ENCODE measurements around the gene PLD1.

The PLD1 gene

GRCh38 chr3:171768281-171768900, 41.9 kb downstream of the PLD1 start:
- H3K27me3 Mint-ChIP-seq = peaks cover 2% of the 10 kb centered on the region
- H3K36me3 Mint-ChIP-seq = no peaks in the 10 kb centered on the region
- H3K4me1 Mint-ChIP-seq (ENCODE audit: low read depth) = no peaks in the 10 kb centered on the region
- H3K9me3 Mint-ChIP-seq (ENCODE audit: low read depth) = no peaks in the 10 kb centered on the region
- H3K27ac Mint-ChIP-seq = no peak overlapping the region
- H3K4me3 Mint-ChIP-seq = no peak overlapping the region

GRCh38 chr3:171765511-171765887, 44.8 kb downstream of the PLD1 start:
- no peak overlapping the region for H3K4me3 Mint-ChIP-seq

DNA sequence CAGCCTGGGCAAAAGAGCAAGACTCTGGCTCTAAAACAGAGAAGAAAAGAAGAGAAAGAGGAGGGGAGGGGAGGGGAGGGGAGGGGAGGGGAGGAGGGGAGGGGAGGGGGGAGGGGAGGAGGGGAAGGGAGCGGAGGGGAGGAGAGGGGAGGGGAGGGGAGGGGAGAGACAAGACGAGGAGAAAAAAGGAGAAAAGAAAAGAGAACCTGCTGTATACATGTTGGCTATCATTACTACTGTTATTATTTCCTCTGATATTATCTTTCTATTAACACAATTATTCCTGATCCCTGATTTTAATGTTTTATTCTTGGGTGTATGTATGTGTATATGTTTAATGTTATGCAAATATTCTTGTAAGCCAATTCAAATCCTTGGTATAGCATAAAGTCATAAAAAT, 46.9 kb downstream of the PLD1 start:
- Mint-ChIP-seq H3K4me1 (ENCODE audit: low read depth) (no peaks in the 10 kb centered on the region), H3K27me3 (peaks cover 11% of the 10 kb centered on the region), H3K27ac (no peak overlapping the region), H3K4me3 (no peak overlapping the region), H3K36me3 (no peaks in the 10 kb centered on the region), H3K9me3 (ENCODE audit: low read depth) (no peaks in the 10 kb centered on the region)

More at GRCh38 chr3:171765511-171765887, 44.8 kb downstream of the PLD1 start:
- Mint-ChIP-seq H3K27ac (no peak overlapping the region), H3K9me3 (ENCODE audit: low read depth) (no peaks in the 10 kb centered on the region), H3K4me1 (ENCODE audit: low read depth) (no peaks in the 10 kb centered on the region), H3K27me3 (peaks cover 7% of the 10 kb centered on the region), H3K36me3 (no peaks in the 10 kb centered on the region)

DNA sequence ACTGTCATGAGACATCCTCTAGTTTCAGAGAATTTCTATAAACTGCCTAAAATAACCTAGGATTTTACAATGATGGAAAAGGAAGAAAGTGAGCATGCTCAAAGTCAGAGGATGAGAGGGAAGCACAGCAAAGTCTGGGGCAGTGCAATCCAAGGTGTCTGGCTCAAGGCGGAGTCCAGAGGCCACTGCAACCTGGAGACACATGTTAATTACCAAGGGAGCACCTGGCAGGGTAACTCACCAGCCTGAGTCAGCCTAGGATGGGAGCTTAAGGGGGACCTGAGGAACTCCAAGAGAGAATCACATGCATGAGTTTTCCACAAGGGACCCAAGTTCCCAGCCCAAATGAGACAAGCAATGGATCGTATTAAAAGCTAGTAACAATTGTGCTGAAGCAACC, 49.8 kb downstream of the PLD1 start:
- H3K9me3 Mint-ChIP-seq (ENCODE audit: low read depth) = no peaks in the 10 kb centered on the region
- H3K4me3 Mint-ChIP-seq = no peak overlapping the region

DNA sequence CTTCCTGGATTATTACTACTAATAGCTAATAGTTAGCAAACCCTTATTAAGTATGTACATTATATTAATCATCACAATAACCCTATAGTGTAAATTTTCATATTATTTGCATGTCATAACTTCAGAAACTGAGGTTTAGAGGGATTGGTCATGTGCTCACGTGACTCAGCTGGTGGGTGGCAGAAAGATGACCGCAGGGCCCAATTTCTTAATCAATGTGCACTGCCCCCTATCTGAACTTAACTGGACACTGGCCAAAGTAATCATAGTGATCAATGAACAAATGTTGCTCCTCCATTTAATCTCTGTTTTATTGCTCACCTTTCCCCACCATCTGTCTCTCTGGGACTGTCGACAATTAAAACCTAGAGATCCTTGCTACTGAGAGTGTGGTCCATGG, 52.2 kb downstream of the PLD1 start:
- H3K36me3 Mint-ChIP-seq = no peaks in the 10 kb centered on the region
- no peak overlapping the region for H3K27ac Mint-ChIP-seq
- no peak overlapping the region for H3K4me3 Mint-ChIP-seq
- no peaks in the 10 kb centered on the region for H3K9me3 Mint-ChIP-seq (ENCODE audit: low read depth)
- H3K27me3 Mint-ChIP-seq = peaks cover 9% of the 10 kb centered on the region
- H3K4me1 Mint-ChIP-seq (ENCODE audit: low read depth) = no peaks in the 10 kb centered on the region

More for the DNA sequence above, 49.8 kb downstream of the PLD1 start:
- no peaks in the 10 kb centered on the region for H3K36me3 Mint-ChIP-seq
- H3K27me3 Mint-ChIP-seq = peaks cover 11% of the 10 kb centered on the region
- no peak overlapping the region for H3K27ac Mint-ChIP-seq
- no peaks in the 10 kb centered on the region for H3K4me1 Mint-ChIP-seq (ENCODE audit: low read depth)

DNA sequence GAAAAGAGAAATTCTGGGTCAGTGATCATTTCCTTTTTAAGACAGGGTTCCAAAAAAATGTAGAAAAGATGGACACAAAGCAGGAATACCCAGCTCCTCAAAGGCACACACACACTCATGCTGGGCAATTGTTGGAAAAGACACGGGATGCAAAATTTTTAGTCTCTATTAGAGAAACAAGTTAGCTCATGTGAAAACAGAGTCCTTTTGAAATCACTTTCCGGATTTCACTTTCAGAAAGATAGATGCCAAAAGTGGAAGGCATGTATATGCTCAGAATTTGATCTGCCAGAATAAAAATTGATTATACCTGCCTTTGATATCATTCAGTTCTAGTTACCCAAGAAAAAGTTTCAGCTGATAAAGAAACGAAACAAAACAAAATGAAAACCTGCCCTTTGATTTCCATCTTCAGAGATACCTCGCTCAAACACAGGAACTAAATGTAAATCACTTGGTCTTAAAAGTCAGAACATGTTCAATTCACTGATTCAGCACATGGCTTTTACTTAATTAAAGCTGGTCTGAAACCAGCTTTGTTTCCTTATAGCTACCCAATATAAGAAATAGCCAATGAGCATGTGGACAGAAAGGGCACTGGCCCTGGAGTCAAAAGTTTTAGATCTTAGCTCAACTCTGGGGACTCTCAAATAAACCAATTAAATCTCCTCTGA, 52.8 kb downstream of the PLD1 start:
- Mint-ChIP-seq H3K4me3 (no peak overlapping the region), H3K27me3 (peaks cover 10% of the 10 kb centered on the region), H3K4me1 (ENCODE audit: low read depth) (no peaks in the 10 kb centered on the region), H3K36me3 (no peaks in the 10 kb centered on the region), H3K27ac (no peak overlapping the region), H3K9me3 (ENCODE audit: low read depth) (no peaks in the 10 kb centered on the region)

DNA sequence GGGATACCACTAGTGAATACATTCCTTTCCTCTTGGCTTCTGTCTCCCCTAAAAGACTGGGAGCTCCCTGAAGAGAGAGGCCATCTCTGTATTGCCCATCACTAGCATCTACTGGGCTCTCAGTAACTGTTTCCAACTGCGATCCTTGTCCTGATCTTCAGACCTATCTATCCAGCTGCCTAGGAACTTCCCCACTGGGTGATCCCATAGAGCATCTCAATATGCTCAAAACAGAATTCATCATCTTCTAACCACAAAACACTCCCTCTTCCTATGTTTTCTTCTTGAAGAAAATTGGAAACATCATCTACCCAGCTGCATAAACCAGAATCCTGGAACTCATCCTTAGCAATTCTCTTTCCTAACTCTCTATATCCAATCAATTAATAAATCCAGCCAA, 54.6 kb downstream of the PLD1 start:
- Mint-ChIP-seq H3K27ac (no peak overlapping the region), H3K36me3 (no peaks in the 10 kb centered on the region), H3K4me1 (ENCODE audit: low read depth) (no peaks in the 10 kb centered on the region), H3K4me3 (no peak overlapping the region), H3K9me3 (ENCODE audit: low read depth) (no peaks in the 10 kb centered on the region), H3K27me3 (peaks cover 8% of the 10 kb centered on the region)

DNA sequence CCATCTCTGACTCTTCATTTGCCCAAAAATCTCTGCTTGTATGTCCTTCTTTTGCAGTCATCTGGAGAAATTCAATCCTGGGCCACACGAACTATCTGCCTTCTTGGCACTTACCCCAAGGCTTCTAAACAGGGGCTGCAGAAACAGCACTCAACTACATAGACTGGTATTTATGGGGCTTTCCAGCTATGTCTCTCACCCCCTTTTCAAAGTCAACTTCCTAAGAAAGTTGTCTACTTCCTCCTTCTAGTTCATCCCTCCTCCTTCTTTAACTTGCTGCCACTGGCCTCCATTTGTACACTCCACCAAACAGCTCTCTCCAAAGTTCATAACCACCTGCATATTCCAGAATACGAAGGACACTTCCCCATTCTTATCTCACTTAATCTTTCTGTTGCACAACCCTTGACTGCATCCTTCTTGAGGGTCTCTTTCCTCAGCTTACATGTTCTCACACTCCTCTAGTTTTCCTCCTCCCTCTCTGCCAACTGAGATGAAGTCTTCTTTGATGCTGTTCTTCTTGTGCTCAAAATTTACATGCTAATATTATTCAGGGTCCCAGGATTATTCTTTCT, 55.2 kb downstream of the PLD1 start:
- H3K9me3 Mint-ChIP-seq (ENCODE audit: low read depth) = no peaks in the 10 kb centered on the region
- no peak overlapping the region for H3K27ac Mint-ChIP-seq
- H3K27me3 Mint-ChIP-seq = peaks cover 5% of the 10 kb centered on the region
- H3K4me3 Mint-ChIP-seq = no peak overlapping the region
- no peaks in the 10 kb centered on the region for H3K36me3 Mint-ChIP-seq
- H3K4me1 Mint-ChIP-seq (ENCODE audit: low read depth) = no peaks in the 10 kb centered on the region

DNA sequence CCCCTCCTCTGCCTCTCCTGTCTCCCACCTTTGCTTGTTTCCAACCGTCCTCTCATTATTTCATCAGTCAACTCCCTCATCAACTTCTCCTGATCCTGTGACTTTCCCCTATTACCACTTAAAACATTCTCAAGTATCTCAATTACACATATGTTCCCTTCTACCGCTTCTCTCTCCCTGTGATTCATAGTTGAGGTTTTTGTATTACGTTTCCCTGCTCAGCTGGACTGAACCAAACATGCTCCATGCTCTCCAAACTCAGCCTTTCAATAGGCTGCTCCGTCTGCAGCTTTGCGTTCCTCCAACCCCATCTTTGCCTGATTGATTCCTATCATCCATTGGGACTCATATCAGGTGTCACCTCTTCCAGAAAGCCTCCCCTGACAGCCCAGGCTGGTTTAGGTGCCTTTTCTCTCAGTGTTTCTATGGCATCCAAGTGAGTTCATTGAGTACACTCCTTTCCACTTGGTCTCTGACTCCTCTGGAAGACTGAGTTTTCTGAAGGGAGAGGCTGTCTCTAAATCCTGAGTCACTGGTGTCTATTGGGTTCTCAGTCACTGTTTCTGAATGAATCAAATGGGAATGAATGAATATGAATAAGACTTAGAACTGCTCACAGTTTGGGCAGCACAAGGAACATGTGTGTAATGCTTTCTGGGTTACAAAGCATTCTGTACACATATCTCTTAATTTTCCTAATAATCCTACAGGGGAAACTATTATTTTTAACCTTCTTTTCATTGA, 56.4 kb downstream of the PLD1 start:
- Mint-ChIP-seq H3K9me3 (ENCODE audit: low read depth) (no peaks in the 10 kb centered on the region), H3K4me1 (ENCODE audit: low read depth) (no peaks in the 10 kb centered on the region), H3K4me3 (no peak overlapping the region), H3K27me3 (peaks cover 9% of the 10 kb centered on the region), H3K36me3 (no peaks in the 10 kb centered on the region), H3K27ac (no peak overlapping the region)

DNA sequence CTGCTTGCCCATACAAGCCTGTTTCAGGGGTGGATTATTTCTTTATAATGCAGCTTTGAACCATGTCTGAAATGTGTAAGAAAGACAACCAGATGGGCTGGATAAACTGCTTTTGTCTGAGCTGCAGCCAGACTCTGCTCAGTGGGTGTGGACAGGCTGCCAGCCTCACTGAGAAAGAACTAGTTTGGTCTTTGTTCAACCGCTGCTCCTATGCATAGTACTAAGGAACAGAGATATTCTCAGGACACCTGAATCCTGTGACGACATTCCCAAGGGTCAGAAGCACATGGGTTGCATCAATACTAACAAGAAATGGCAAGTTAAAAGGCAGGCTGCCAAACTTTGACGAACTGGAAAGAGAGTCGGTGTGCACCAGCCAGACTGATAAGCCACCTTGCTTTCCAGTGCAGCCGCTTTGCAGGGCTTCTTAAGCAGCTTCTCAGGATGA, 57.2 kb downstream of the PLD1 start:
- Mint-ChIP-seq H3K4me1 (ENCODE audit: low read depth) (no peaks in the 10 kb centered on the region), H3K27me3 (peaks cover 11% of the 10 kb centered on the region), H3K4me3 (no peak overlapping the region), H3K36me3 (no peaks in the 10 kb centered on the region), H3K27ac (no peak overlapping the region), H3K9me3 (ENCODE audit: low read depth) (no peaks in the 10 kb centered on the region)

DNA sequence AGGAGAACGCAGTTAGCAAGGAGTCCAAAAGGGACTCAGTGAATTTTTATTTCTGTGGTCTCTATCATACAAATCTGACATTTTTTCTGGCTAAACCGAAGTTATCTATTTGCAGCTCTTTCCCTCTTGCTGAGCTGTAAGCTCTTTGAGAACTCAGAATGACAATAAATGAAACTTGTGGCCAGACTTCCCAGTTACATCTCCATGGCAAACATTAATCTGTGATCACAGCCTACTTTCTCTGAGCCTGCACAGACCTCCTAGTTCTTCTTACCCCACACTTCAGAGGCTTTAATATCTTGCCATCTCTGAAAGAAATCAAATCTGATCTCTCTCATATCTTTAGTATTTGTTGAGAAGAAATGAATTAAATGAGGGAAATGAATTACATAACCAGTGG, 58.0 kb downstream of the PLD1 start:
- H3K4me1 Mint-ChIP-seq (ENCODE audit: low read depth) = no peaks in the 10 kb centered on the region
- no peaks in the 10 kb centered on the region for H3K9me3 Mint-ChIP-seq (ENCODE audit: low read depth)
- H3K36me3 Mint-ChIP-seq = no peaks in the 10 kb centered on the region

GRCh38 chr3:171749124-171749523, 61.2 kb downstream of the PLD1 start:
- H3K4me1 Mint-ChIP-seq (ENCODE audit: low read depth) = no peaks in the 10 kb centered on the region
- no peak overlapping the region for H3K27ac Mint-ChIP-seq
- no peaks in the 10 kb centered on the region for H3K36me3 Mint-ChIP-seq
- no peaks in the 10 kb centered on the region for H3K9me3 Mint-ChIP-seq (ENCODE audit: low read depth)
- no peak overlapping the region for H3K4me3 Mint-ChIP-seq
- H3K27me3 Mint-ChIP-seq = peaks cover 22% of the 10 kb centered on the region

More for the DNA sequence above, 58.0 kb downstream of the PLD1 start:
- peaks cover 13% of the 10 kb centered on the region for H3K27me3 Mint-ChIP-seq
- H3K27ac Mint-ChIP-seq = no peak overlapping the region
- no peak overlapping the region for H3K4me3 Mint-ChIP-seq

GRCh38 chr3:171748064-171748924, 62.0 kb downstream of the PLD1 start:
- no peaks in the 10 kb centered on the region for H3K4me1 Mint-ChIP-seq (ENCODE audit: low read depth)
- H3K27me3 Mint-ChIP-seq = peaks cover 28% of the 10 kb centered on the region

DNA sequence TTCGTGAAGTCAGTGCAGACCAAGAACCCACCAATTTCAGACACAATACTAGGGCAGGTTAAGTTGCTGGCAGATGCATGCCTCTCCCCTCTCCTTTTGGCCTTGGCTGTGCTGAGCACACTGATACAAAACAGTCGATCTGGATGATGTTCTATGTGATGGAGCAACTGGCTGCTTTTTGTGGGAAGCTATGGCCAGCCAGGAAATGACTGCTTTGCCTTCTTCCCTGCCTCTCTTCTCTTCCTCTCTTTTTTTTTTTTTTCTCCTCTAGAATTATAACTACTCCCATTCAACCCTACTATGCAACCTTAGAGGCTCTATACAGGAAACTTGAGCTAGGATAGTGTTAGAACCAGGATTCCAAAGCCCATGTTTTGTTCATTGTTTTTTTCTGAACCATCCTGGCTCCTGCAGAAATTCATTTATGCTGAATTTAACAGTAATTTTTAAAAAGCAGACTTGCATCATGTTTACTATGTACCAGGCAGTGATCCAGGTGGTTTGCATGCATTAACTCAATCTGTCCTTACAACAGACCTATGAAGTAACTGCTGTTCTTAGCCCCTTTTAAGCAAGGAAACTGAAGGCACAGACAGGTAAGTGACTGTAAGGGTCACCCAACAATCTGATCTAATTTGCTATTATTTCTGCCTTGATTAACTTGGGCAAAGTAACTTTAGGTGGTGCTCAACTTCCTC, 62.9 kb downstream of the PLD1 start:
- no peaks in the 10 kb centered on the region for H3K4me1 Mint-ChIP-seq (ENCODE audit: low read depth)
- no peaks in the 10 kb centered on the region for H3K9me3 Mint-ChIP-seq (ENCODE audit: low read depth)
- H3K27ac Mint-ChIP-seq = no peak overlapping the region
- H3K27me3 Mint-ChIP-seq = peaks cover 26% of the 10 kb centered on the region
- no peak overlapping the region for H3K4me3 Mint-ChIP-seq
- no peaks in the 10 kb centered on the region for H3K36me3 Mint-ChIP-seq

More at GRCh38 chr3:171748064-171748924, 62.0 kb downstream of the PLD1 start:
- Mint-ChIP-seq H3K36me3 (no peaks in the 10 kb centered on the region), H3K27ac (no peak overlapping the region), H3K4me3 (no peak overlapping the region), H3K9me3 (ENCODE audit: low read depth) (no peaks in the 10 kb centered on the region)
